LNCAP (cell line): ENCODE measurements around the gene QSOX1.

Experiments used
- CTCF ChIP-seq: fragments of 450-650 bp; IDR thresholded peaks from 2 replicates; pipeline ENCODE4 v1.5.1; 2017; ENCODE audit warnings: mild to moderate bottlenecking

QSOX1 gene

GRCh38 chr1:180244840-180245239 lies 90.2 kb downstream of the QSOX1 start:
- TF ChIP-seq CTCF = no peak

GRCh38 chr1:180246579-180246978 lies 91.9 kb downstream of the QSOX1 start:
- TF ChIP-seq CTCF = no peak

- no peak for TF ChIP-seq CTCF
Measured at GRCh38 chr1:180247061-180247460, 92.4 kb downstream of the QSOX1 start.

GRCh38 chr1:180247580-180247979 lies 92.9 kb downstream of the QSOX1 start:
- no peak for TF ChIP-seq CTCF

GRCh38 chr1:180248176-180248575 lies 93.5 kb downstream of the QSOX1 start:
- no peak for TF ChIP-seq CTCF

- no peak for TF ChIP-seq CTCF
Measured at GRCh38 chr1:180248731-180249681, 94.3 kb downstream of the QSOX1 start.

- no peak for TF ChIP-seq CTCF
Measured at GRCh38 chr1:180249725-180250498, 95.2 kb downstream of the QSOX1 start.
